Small intestine (tissue), 7 donors: Measurements from ENCODE around the gene OBSCN. TPM values are rescaled to one million over a fixed set of nuclear protein-coding genes. Genes with fewer than 3 reads are reported as not detected.

ENCODE experiments used
- DNase-seq, 2 donors: peaks; one replicate each; pipeline versions ENCODE4 v3.0.0 to v3.0.0-alpha.2; 2013
- FAIRE-seq: peaks from 2 replicates; lab custom pipeline; 2012; peaks lifted over from hg19 to GRCh38; lab: Jason Lieb, UNC
- H3K27ac ChIP-seq, 3 donors: one replicate each; pipeline ENCODE4 v1.5.1; 2013; ENCODE audit warnings: low read length in 2 of 3, mild to moderate bottlenecking in 2 of 3, control low read depth in 1 of 3, inconsistent platforms in 1 of 3, low read depth in 1 of 3, moderate library complexity in 1 of 3
- H3K27me3 ChIP-seq, 3 donors: one replicate each; pipeline ENCODE4 v1.6.1; 2013; ENCODE audit warnings: low read length in 3 of 3, inconsistent platforms in 1 of 3; ENCODE audit not compliant: control insufficient read depth in 3 of 3, insufficient read depth in 3 of 3
- H3K36me3 ChIP-seq, 3 donors: one replicate each; pipeline ENCODE4 v1.6.1; 2013; ENCODE audit warnings: low read length in 3 of 3, inconsistent platforms in 1 of 3, low read depth in 1 of 3, mild to moderate bottlenecking in 1 of 3, moderate library complexity in 1 of 3; ENCODE audit not compliant: control insufficient read depth in 3 of 3, insufficient read depth in 2 of 3
- H3K4me1 ChIP-seq, 3 donors: one replicate each; pipeline ENCODE4 v1.6.1; 2013; ENCODE audit warnings: low read length in 2 of 3, inconsistent platforms in 1 of 3, low read depth in 1 of 3, mild to moderate bottlenecking in 1 of 3, moderate library complexity in 1 of 3; ENCODE audit not compliant: control insufficient read depth in 3 of 3, insufficient read depth in 2 of 3
- H3K4me3 ChIP-seq, 3 donors: one replicate each; pipeline ENCODE4 v1.5.1; 2013; ENCODE audit warnings: low read length in 3 of 3, control low read depth in 1 of 3, inconsistent platforms in 1 of 3, low read depth in 1 of 3, mild to moderate bottlenecking in 1 of 3, moderate library complexity in 1 of 3
- H3K9me3 ChIP-seq, 2 donors: one replicate each; pipeline ENCODE4 v1.6.1; 2013; ENCODE audit warnings: low read depth in 1 of 2, low read length in 1 of 2; ENCODE audit not compliant: control insufficient read depth in 2 of 2, insufficient read depth in 1 of 2
- WGBS, 3 donors: extraction: QIAGEN DNeasy Blood & Tissue Kit; methylation state at CpG; one replicate each; pipeline ENCODE4 v1.1.7; 2013; 5-methylcytosine and 5-hydroxymethylcytosine counted together
- polyA plus RNA-seq, 4 donors: library from polyadenylated mRNA; stranded (reverse) in 3 of 4; unstranded in 1 of 4; fragments of 200-250 nt in 3 of 4; fragments of 120-200 nt in 1 of 4; gene quantifications; one replicate each; pipeline versions ENCODE4 v1.2.1 to v1.2.3, GENCODE V29; 2013
- donor health status: healthy with polysubstance abuse.
- donor health status: control.
- donor health status: control.
- donor health status: Bipolar disorder and iron deficiency.
- donor health status: healthy.

The OBSCN gene
- polyA plus RNA-seq, 4 donors, result 3.6 to 36.2 (median 5.7) TPM

DNA sequence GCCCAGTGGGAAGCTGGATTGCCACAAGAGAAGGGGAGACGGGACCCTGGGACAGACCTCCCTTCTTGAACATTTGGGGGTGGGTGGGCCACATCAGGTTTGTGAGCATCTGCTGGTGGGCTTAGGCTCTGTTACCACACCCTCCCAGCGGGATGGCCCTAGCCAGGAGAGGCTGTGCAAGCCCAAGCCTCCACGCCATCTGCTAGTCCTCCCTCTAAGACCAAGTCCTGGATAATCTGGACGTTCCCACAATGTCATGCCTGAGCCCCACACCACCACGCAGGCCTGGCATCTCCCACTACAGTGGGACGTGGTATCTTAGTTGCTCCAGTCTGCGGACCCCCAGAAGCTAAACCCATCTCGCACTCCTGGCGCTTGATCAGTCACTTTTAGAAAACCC lies 46.0 kb upstream of the OBSCN start:
- no peak overlapping the region for H3K4me3 ChIP-seq
- 78 to 81% (median 79%) methylated on average over 9 of the region's 9 CpGs for WGBS, 3 donors
- DNase-seq (no peak), FAIRE-seq (no peak)
- H3K9me3 ChIP-seq, result no peaks in the 10 kb centered on the region
- H3K4me1 ChIP-seq, result peaks cover 2 to 50% (median 2%) of the 10 kb centered on the region in 3 donors
- H3K27ac ChIP-seq, result peak overlapping the region in 2 of 3 donors; percentile 12 to 49
- H3K27me3 ChIP-seq, result peaks cover 0 to 26% (median 4%) of the 10 kb centered on the region in 3 donors
- H3K36me3 ChIP-seq, result peaks cover 0 to 6% (median 0%) of the 10 kb centered on the region in 3 donors

DNA sequence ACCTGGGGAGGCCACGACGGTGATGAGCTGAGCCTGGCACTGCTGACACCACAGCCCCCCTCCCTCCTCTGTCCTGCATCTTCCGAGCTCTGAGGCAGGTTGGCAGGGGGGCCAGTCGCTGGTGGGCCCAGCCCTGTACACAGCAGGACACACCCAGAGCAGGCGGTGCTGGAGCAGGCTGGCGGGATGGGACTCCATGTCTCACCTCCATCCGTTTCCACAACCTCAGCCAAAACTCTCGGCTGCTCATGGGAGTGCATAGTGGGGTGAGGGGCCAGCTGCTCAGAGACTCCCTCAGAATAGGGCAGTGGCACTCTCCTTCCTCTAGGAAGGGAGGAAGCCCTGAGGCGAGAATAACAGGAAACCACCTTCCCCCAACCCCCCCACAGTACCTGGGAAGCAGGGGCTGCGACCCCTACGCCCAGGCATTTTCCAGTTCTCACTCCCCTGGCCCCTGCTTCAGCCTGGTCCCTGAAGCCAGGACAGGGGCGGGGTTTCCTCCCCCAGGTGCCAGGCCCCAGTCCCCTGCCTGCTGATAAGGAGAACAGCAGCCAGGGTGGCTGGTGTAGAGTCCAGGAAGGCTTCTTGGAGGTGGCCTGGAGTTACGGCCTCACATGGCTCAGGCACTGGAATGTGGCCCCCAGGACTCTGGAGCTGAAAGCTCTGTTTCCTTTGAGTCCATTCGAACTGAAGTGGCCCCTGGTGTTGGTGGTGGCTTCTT lies 45.4 kb upstream of the OBSCN start:
- Histone ChIP-seq H3K27me3 (peaks cover 0 to 20% (median 4%) of the 10 kb centered on the region in 3 donors), H3K27ac (peak overlapping the region in 2 of 3 donors; percentile 27 to 59), H3K36me3 (peaks cover 0 to 6% (median 0%) of the 10 kb centered on the region in 3 donors), H3K9me3 (no peaks in the 10 kb centered on the region), H3K4me1 (peaks cover 2 to 52% (median 3%) of the 10 kb centered on the region in 3 donors), H3K4me3 (no peak overlapping the region)
- 17 to 30% (median 21%) methylated on average over 12 to 14 of the region's 14 CpGs for WGBS, 3 donors
- peak; percentile 29 to 67 for DNase-seq
- FAIRE-seq, result no peak

DNA sequence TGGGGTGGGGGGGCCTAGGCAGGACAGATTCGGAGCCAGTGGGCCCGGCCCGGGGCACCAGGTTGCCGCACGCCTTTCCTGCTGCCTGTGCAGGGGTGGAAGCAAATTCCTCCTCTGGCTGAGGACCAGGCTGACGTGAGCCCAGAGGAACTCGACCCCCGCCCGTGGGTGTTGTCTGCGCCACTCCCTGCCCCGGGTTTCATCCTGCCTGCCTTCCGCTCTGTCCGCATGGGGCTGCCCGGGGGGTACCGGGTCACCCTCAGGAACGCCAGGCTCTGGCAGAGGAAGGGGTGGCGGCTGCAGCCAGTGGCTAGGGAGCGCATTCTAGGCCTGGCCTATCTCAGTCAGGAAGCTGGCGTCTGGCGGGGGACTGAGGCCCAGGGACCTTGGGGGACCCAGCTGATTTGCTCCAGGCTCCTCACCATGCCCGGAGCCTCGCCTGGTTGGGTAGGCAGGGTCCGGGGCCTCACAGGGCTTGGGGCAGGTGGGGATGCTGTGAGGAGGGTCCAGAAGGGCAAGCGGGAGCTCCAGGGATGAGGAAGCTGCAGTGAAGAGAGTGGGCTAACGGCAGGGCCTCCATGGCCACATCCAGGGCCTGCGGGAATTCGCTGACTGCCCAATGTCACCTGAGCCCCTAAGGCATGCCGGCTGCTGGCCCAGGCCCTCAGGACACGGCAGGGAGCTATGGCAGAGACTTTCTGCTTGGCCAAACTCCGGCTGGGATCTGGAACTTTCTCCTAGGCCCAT lies 44.7 kb upstream of the OBSCN start:
- FAIRE-seq, result no peak

DNA sequence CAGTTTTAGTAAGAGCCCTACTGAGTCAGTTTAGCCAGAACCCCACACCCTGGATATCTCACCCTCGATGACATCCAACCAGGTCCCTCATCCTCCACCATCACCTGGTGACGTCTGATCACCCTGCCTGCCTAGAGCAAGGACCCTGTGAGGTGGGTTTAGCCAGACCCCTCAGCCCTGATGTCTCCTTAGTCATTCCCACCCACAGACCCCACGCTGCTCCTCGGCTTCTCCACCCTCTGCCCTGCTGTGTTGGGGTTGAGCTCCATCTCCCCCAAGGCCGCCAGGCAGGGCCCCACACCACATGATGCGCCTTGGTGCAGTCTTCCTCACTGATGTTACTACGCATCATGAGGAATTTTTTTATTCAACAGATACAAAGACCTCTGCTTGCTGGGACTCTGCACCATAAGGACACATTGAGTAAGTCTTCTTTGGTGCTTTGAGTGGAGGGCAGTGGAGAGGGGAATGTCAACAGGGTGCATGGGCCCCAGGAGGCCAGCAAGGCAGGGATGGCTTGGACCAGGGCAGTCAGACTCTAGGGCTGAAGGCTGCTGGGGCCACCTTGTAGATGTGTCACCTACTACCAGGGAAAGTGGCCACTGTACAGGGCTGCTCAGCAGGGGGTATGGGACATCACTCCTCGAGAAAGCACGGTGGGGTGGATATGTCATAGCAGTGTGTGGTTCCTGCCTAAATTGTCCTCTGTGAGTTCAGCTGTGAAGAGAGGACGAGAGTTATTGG lies 43.9 kb upstream of the OBSCN start:
- Histone ChIP-seq H3K27me3 (peaks cover 0 to 8% (median 0%) of the 10 kb centered on the region in 3 donors), H3K9me3 (no peaks in the 10 kb centered on the region), H3K36me3 (peaks cover 0 to 14% (median 0%) of the 10 kb centered on the region in 3 donors), H3K27ac (no peak overlapping the region), H3K4me1 (peaks cover 2 to 50% (median 3%) of the 10 kb centered on the region in 3 donors), H3K4me3 (no peak overlapping the region)
- no peak for FAIRE-seq
- DNase-seq, result no peak
- WGBS, 3 donors, result 91 to 92% (median 91%) methylated on average over 10 of the region's 10 CpGs

More for the DNA sequence above, 44.7 kb upstream of the OBSCN start:
- peaks cover 2 to 52% (median 3%) of the 10 kb centered on the region in 3 donors for H3K4me1 ChIP-seq
- no peaks in the 10 kb centered on the region for H3K9me3 ChIP-seq
- H3K27ac ChIP-seq, result peak overlapping the region in 2 of 3 donors; percentile 35 to 59
- H3K27me3 ChIP-seq, result peaks cover 0 to 14% (median 2%) of the 10 kb centered on the region in 3 donors
- 43 to 49% (median 47%) methylated on average over 25 to 30 of the region's 30 CpGs for WGBS, 3 donors
- peak; percentile 34 to 80 for DNase-seq
- peaks cover 0 to 6% (median 0%) of the 10 kb centered on the region in 3 donors for H3K36me3 ChIP-seq
- no peak overlapping the region for H3K4me3 ChIP-seq

DNA sequence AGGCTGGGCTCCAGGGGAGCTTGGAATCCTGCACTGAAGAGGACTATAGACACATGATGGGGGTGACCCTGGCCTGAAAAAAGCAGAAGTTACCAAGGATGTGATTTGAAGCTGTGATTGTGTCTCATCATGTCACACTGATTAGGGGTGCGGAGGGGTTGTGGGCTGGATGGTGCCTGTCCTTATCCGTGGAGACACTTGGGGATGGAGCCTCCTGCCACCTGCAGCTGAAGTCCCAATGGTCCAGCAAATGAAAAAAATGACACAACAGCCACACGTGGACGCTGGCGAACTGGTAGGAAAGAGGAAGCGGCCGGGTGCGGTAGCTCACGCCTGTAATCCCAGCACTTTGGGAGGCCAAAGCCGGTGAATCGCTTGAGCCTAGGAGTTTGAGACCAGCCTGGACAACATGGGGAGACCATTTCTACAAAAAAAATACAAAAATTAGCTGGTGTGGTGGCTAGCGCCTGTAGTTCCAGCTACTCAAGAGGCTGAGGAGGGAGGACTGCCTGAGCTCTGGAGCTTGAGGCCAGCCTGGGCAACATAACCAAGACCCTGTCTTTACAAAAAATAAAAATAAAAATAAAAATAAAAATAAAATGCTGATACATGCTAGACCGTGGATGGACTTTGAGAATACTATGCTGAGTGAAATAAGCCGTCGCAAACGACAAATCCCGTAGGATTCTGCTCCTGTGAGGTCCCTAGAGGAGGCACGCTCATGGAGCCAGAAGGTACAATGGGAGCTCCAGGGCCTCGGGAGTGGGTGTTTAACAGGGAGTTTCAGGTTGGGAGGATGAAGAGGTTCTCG lies 43.1 kb upstream of the OBSCN start:
- FAIRE-seq, result no peak
- H3K27me3 ChIP-seq, result peaks cover 0 to under 1% (median 0%) of the 10 kb centered on the region in 3 donors
- H3K4me1 ChIP-seq, result peaks cover 2 to 49% (median 3%) of the 10 kb centered on the region in 3 donors
- DNase-seq, result no peak
- H3K27ac ChIP-seq, result peak overlapping the region; percentile 79 to 97 (median 95)
- WGBS, 3 donors, result 54 to 56% (median 55%) methylated on average over 20 of the region's 20 CpGs
- peaks cover 0 to 15% (median 0%) of the 10 kb centered on the region in 3 donors for H3K36me3 ChIP-seq
- peak overlapping the region; percentile 38 to 58 (median 47) for H3K4me3 ChIP-seq
- H3K9me3 ChIP-seq, result no peaks in the 10 kb centered on the region

DNA sequence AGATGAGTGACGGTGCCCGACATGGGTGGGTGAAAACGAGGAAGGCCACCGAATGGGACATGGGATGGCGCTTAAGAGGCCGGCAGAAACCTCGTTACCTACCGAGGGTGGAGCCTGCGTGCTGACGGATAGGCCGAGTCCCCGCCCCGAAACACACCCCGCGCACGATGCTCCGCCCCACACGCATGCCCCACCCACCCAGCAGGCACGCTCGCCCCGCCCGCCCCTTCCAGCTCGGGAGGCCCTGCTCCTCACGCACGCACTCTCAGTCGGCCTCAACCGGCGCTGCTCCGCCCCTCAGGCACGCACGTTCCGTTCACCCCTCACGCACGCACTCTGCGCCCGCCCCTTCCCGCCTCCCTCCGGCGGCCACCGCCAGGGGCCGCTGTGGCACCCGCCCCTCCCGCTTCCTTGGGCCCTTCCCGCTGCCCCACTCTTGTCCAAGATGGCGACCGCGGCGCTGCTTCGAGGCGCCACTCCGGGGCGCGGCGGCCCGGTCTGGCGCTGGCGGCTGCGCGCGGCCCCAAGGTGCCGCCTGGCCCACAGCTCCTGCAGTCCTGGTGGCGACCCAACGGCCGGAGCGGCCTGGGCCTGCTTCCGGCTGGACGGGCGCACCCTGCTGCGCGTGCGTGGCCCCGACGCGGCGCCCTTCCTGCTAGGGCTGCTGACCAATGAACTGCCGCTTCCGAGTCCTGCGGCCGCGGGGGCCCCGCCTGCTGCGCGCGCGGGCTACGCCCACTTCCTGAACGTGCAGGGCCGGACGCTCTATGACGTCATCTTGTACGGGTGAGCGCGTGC lies 42.3 kb upstream of the OBSCN start, which contains the start of gene IBA57:
Gene IBA57, plus strand, starts transcription at position 433 of the 798 bp plus-strand sequence. Its CDS starts 13 bp downstream, at position 446.
- WGBS, 3 donors, result 0 to 1% (median 0%) methylated on average over 61 to 93 of the region's 93 CpGs
- peaks cover 0 to 21% (median 0%) of the 10 kb centered on the region in 3 donors for H3K36me3 ChIP-seq
- no peaks in the 10 kb centered on the region for H3K9me3 ChIP-seq
- peaks cover 2 to 49% (median 3%) of the 10 kb centered on the region in 3 donors for H3K4me1 ChIP-seq
- H3K27me3 ChIP-seq, result no peaks in the 10 kb centered on the region
- DNase-seq (peak; percentile 98 to 100), FAIRE-seq (no peak)
- peak within 1 kb of the TSS; percentile 98 to 99 (median 98) for H3K27ac ChIP-seq
- peak within 1 kb of the TSS; percentile 57 to 88 (median 79) for H3K4me3 ChIP-seq
